ENCODE measurements around the gene SLC25A29. TPM values are rescaled to one million over a fixed set of nuclear protein-coding genes. Genes with fewer than 3 reads are reported as not detected.
"Not testable (repeated sequence)": the region's sequence is repeated elsewhere in the genome, so short reads cannot be mapped to it uniquely, and the experiment has no call there.

The SLC25A29 gene
- total RNA-seq, 1 donor from 2014 or later, result 58.9 TPM

DNA sequence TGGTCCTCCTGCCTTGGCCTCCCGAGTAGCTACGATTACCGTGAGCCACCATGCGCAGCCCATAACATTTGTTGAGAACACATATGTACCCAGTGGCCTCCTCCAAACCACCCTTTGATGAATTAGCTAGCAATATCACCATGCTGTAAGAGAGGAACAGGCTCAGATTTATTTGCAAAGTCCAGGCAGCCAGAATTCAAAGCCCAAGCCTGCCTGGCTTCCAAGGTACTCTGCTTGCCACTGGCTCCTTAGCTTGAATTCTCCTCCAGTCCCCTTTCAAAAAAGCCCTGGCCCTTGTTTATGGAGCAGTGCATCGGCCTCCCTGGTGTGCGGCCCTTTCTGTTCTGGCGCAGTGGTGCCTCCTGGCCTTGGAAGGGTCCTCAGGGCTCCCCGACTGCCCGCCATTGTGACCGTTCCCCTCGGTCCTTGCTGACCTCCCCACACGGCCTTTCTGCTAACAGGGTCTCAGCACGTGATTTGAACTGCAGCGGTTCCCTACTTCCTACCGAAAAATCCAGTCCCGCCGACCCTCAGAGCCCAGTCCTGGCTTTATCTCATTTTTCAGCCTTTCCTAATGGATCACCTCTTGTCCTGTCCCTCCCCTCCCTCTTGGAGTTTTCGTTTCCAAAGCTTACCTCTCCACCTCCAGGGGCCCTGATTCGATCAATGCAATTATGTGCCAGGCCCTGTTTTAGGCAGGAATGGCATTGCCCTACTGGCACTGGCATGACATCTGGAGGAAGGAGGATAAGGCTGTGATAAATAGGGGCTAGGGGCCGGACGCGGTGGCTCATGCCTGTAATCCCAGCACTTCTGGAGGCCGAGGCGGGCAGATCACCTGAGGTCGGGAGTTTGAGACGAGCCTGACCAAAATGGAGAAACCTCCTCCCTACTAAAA lies 22.0 kb downstream of the SLC25A29 start:
- H3K9me3 ChIP-seq, result no peaks in the 10 kb centered on the region
- H3K4me1 ChIP-seq, result peaks cover 40% of the 10 kb centered on the region
- peak overlapping the region; percentile 94 for H3K27ac ChIP-seq
- TF ChIP-seq POLR2AphosphoS5 (IDR thresholded peaks at IDR 0.05; ENCODE audit: insufficient read depth in 1 of 2, low read depth in 1 of 2), result no peak
- TF ChIP-seq, protein P1, sequence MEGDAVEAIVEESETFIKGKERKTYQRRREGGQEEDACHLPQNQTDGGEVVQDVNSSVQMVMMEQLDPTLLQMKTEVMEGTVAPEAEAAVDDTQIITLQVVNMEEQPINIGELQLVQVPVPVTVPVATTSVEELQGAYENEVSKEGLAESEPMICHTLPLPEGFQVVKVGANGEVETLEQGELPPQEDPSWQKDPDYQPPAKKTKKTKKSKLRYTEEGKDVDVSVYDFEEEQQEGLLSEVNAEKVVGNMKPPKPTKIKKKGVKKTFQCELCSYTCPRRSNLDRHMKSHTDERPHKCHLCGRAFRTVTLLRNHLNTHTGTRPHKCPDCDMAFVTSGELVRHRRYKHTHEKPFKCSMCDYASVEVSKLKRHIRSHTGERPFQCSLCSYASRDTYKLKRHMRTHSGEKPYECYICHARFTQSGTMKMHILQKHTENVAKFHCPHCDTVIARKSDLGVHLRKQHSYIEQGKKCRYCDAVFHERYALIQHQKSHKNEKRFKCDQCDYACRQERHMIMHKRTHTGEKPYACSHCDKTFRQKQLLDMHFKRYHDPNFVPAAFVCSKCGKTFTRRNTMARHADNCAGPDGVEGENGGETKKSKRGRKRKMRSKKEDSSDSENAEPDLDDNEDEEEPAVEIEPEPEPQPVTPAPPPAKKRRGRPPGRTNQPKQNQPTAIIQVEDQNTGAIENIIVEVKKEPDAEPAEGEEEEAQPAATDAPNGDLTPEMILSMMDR (IDR thresholded peaks at IDR 0.05), result no peak
- TF ChIP-seq POLR2A (IDR thresholded peaks at IDR 0.05), result no peak
- H3K36me3 ChIP-seq, result no peaks in the 10 kb centered on the region
- no peak for DNase-seq (ENCODE audit: extremely low spot score in 2 of 2)
- intact Hi-C loops (cut with DNase I), result no loop called here
- peak overlapping the region; percentile 69 to 89 for H3K4me3 ChIP-seq
- no peaks in the 10 kb centered on the region for H3K27me3 ChIP-seq

DNA sequence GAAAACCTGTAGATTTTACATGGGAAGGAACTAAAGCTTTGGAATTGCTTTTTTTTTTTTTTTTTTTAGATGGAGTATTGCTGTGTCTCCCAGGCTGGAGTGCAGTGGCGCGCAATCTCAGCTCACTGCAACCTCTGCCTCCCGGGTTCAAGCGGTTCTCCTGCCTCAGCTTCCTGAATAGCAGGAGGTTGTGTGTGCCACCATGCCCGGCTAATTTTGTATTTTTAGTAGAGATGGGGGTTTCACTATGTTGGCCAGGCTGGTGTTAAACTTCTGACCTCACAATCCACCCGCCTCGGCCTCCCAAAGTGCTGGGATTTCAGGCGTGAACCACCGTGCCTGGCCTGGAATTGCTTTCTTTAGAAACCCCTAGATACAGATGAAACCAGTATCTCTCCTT lies 22.8 kb downstream of the SLC25A29 start:
- H3K9me3 ChIP-seq; H3K36me3 ChIP-seq; H3K27me3 ChIP-seq; H3K4me3 ChIP-seq; intact Hi-C loops (cut with DNase I); H3K27ac ChIP-seq; DNase-seq (ENCODE audit: extremely low spot score in 2 of 2): not testable (repeated sequence)
- peaks cover 40% of the 10 kb centered on the region for H3K4me1 ChIP-seq

DNA sequence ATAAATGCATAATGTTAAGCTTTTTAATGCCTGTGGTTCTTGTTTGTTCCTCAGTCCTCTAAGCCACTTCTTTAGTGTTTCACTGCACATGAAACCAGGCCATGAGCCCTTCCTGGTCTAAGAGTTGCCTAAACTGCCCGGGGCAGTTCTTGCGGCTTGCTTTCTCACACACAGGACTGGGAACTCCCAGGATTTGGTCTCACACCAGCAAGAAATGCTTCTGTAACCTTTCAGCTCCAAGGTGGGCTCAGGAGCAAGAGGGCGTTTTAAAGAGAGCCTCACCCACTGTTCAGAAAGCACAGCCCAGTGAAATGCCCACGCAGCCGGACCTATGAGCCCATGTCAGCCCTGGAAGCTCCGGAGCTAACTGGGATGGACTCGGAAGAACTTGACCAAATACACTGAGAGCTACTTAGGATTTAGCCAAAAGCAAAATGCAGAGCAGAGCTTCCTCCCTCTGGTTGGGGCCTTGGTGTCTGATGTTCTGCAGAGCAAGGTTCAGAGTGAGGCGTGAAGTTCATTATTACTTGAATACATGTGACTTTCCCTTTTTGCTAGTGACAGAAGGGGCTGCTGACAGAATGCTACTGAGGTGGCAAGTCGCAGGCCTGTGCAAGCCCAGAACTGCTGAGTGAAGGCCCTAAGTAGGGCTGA lies 23.4 kb downstream of the SLC25A29 start:
- H3K4me1 ChIP-seq, result peaks cover 40% of the 10 kb centered on the region
- H3K27me3 ChIP-seq, result no peaks in the 10 kb centered on the region
- no peaks in the 10 kb centered on the region for H3K36me3 ChIP-seq
- intact Hi-C loops (cut with DNase I), result no loop called here
- no peak for TF ChIP-seq POLR2AphosphoS5 (IDR thresholded peaks at IDR 0.05; ENCODE audit: insufficient read depth in 1 of 2, low read depth in 1 of 2)
- no peak overlapping the region for H3K27ac ChIP-seq
- H3K9me3 ChIP-seq, result no peaks in the 10 kb centered on the region
- H3K4me3 ChIP-seq, result no peak overlapping the region
- DNase-seq (ENCODE audit: extremely low spot score in 2 of 2), result no peak

DNA sequence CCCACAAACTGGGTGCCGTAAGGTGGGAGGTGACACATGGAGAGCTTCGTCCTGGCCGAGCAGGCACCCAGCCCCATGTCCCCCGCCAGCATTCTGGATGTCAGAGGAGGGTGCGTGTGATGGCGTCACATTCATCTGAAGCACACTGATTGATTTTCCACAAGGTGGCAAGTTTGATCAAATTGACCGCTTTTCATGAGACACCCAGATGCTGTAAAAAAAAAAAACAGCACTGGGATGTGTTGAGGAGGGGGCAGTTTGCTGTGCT lies 24.2 kb downstream of the SLC25A29 start:
- Histone ChIP-seq H3K27me3 (no peaks in the 10 kb centered on the region), H3K36me3 (peaks cover 0 to 6% of the 10 kb centered on the region in 2 donors), H3K27ac (no peak overlapping the region), H3K4me1 (peaks cover 40% of the 10 kb centered on the region), H3K4me3 (no peak overlapping the region), H3K9me3 (no peaks in the 10 kb centered on the region)
- TF ChIP-seq, protein P1 (IDR thresholded peaks at IDR 0.05), result no peak
- TF ChIP-seq POLR2AphosphoS5 (IDR thresholded peaks at IDR 0.05; ENCODE audit: insufficient read depth in 1 of 2, low read depth in 1 of 2), result no peak
- TF ChIP-seq POLR2A (IDR thresholded peaks at IDR 0.05), result no peak
- DNase-seq (ENCODE audit: extremely low spot score in 2 of 2), result no peak
- intact Hi-C loops (cut with DNase I), result no loop called here

DNA sequence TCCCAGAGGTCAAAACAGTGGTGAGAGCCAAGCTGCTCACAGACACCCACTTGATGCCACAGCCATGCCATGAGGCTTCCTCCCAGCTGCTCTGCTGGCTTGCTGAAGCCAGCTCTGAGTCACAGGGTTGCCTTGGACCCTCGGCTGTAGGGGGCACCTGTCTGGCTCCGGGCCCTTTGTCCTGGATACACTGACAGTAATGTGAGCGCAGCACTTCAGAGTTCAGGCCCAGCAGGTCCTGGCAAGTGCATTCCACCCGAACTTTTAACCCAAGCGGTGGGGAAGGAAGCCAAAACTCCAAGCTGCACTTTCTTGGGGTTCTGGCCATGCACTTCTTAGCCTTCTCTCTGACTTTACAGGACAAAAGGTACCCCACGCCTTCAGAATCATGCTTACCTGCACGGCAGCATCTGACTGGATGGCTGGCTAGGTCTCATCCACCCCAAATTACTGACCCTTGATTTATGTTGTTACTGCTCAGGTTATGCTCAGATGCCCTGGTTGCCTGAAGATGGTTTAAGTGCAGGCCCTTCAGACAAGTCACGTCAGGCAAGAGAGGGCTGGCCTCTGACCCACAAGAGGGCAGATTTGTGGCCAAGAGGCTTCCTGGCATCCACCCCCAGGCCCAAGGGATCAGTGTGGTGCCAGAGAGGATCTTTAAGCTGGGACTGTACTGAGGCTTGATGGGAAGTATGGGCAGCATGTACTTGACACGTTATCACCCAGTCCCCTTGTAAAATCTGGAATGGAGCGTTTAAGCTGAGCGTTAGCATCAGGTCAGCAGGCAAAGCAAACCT lies 24.8 kb downstream of the SLC25A29 start:
- no peak for DNase-seq (ENCODE audit: extremely low spot score in 2 of 2)
- TF ChIP-seq POLR2A (IDR thresholded peaks at IDR 0.05) (no peak), POLR2AphosphoS5 (IDR thresholded peaks at IDR 0.05; ENCODE audit: insufficient read depth in 1 of 2, low read depth in 1 of 2) (no peak)
- TF ChIP-seq, protein P1 (IDR thresholded peaks at IDR 0.05), result no peak
- Histone ChIP-seq H3K27ac (no peak overlapping the region), H3K4me3 (no peak overlapping the region), H3K36me3 (peaks cover 0 to 11% of the 10 kb centered on the region in 2 donors), H3K27me3 (no peaks in the 10 kb centered on the region), H3K9me3 (no peaks in the 10 kb centered on the region), H3K4me1 (peaks cover 38% of the 10 kb centered on the region)
- intact Hi-C loops (cut with DNase I), result no loop called here
